GM23338 (cell line): ENCODE data around the gene RFWD3.

Experiments used
- CTCF ChIP-seq, 2 experiments: fragments of 200-600 bp in 1 of 2; sonication (generic) in 1 of 2; conservative IDR thresholded peaks; 2 replicates each; pipeline versions ENCODE4 v1.5.1 to v1.6.1; 2016 to 2017; ENCODE audit warnings: antibody characterized with exemption in 2 of 2, low read depth in 2 of 2, mild to moderate bottlenecking in 2 of 2, moderate library complexity in 1 of 2
- EZH2phosphoT487 ChIP-seq: fragments of 200-600 bp; sonication (generic); IDR thresholded peaks from one replicate; pipeline ENCODE4 v1.8.1; 2018; ENCODE audit warnings: antibody characterized with exemption; ENCODE audit not compliant: unreplicated experiment
- JUNB ChIP-seq: IDR thresholded peaks from one replicate; pipeline ENCODE4 v1.6.1; 2016; ENCODE audit warnings: antibody characterized with exemption; ENCODE audit not compliant: unreplicated experiment

- TF ChIP-seq CTCF (conservative IDR thresholded peaks at IDR 0.05; ENCODE audit: low read depth in 2 of 2) (no peak), JUNB (no peak), EZH2phosphoT487 (no peak)
These were observed 90.7 kb downstream of the RFWD3 start for GRCh38 chr16:74575807-74576643.
